SK-N-SH (cell line): ENCODE measurements around the gene NTN5. TPM values are rescaled to one million over a fixed set of nuclear protein-coding genes. Genes with fewer than 3 reads are reported as not detected.

Source experiments
- CTCF ChIA-PET: fragments of 300-600, 350-600 bp; formaldehyde crosslinking; extraction: SDS; loops from one replicate; lab custom pipeline; 2021; lab: Yijun Ruan, JAX
- POLR2A ChIA-PET: fragments of 350-600 bp; sonication (Branson Sonifier 250); formaldehyde crosslinking; extraction: SDS; loops from one replicate; lab custom pipeline; 2020; ENCODE audit warnings: antibody characterized with exemption, inconsistent platforms; lab: Yijun Ruan, JAX
- DNase-seq: peaks from one replicate; pipeline ENCODE4 v3.0.0; 2012
- H2AFZ ChIP-seq: fragments of 200-600 bp; sonication (generic); 2 replicates; pipeline ENCODE4 v1.8.1; 2016; ENCODE audit warnings: antibody characterized with exemption, mild to moderate bottlenecking, low read depth
- H3F3A ChIP-seq: fragments of 200-600 bp; sonication (generic); replicated peaks from 2 replicates; pipeline ENCODE3; 2016; ENCODE audit warnings: antibody characterized with exemption, mild to moderate bottlenecking; ENCODE audit not compliant: insufficient read depth
- H3K27ac ChIP-seq, 2 experiments: fragments of 200-500 bp in 1 of 2; fragments of 200-600 bp in 1 of 2; sonication (Bioruptor generic) in 1 of 2; sonication (generic), shearing (Covaris generic) in 1 of 2; 2 replicates each; pipeline versions ENCODE4 v1.5.1 to v1.6.1; 2014 to 2016; ENCODE audit warnings: low read depth in 2 of 2, inconsistent platforms in 1 of 2, low read length in 1 of 2, mild to moderate bottlenecking in 1 of 2, mixed read lengths in 1 of 2
- H3K27me3 ChIP-seq: fragments of 200-600 bp; sonication (generic), shearing (Covaris generic); 2 replicates; pipeline ENCODE4 v1.6.1; 2016; ENCODE audit warnings: mixed run types; ENCODE audit not compliant: insufficient read depth
- H3K36me3 ChIP-seq, 2 experiments: fragments of 200-500 bp in 1 of 2; fragments of 200-600 bp in 1 of 2; sonication (Bioruptor generic) in 1 of 2; sonication (generic) in 1 of 2; replicated peaks in 1 of 2; 2 replicates each; pipeline versions ENCODE3 to v1.5.1; 2014 to 2016; ENCODE audit warnings: low read length in 1 of 2, mild to moderate bottlenecking in 1 of 2; ENCODE audit not compliant: insufficient read depth in 2 of 2, control insufficient read depth in 1 of 2
- H3K4me1 ChIP-seq, 2 experiments: fragments of 200-500 bp in 1 of 2; fragments of 200-600 bp in 1 of 2; sonication (Bioruptor generic) in 1 of 2; sonication (generic), shearing (Covaris generic) in 1 of 2; 2 replicates each; pipeline versions ENCODE4 v1.5.1 to v1.6.1; 2014 to 2016; ENCODE audit warnings: low read depth in 1 of 2, low read length in 1 of 2, mixed run types in 1 of 2; ENCODE audit not compliant: insufficient read depth in 2 of 2, control insufficient read depth in 1 of 2
- H3K4me2 ChIP-seq: fragments of 200-600 bp; sonication (generic), shearing (Covaris generic); 2 replicates; pipeline ENCODE4 v1.6.1; 2017; ENCODE audit warnings: mixed run types
- H3K4me3 ChIP-seq, 2 experiments: fragments of 200-500 bp in 1 of 2; fragments of 200-600 bp in 1 of 2; sonication (Bioruptor generic) in 1 of 2; sonication (generic), shearing (Covaris generic) in 1 of 2; 2 replicates each; pipeline versions ENCODE4 v1.5.1 to v1.8.1; 2014 to 2016; ENCODE audit warnings: low read depth in 2 of 2, inconsistent platforms in 1 of 2, low read length in 1 of 2, mild to moderate bottlenecking in 1 of 2, mixed read lengths in 1 of 2, moderate library complexity in 1 of 2
- H3K79me2 ChIP-seq: fragments of 200-600 bp; sonication (generic); 2 replicates; pipeline ENCODE4 v1.8.1; 2017; ENCODE audit warnings: mild to moderate bottlenecking; ENCODE audit not compliant: insufficient read depth
- H3K9ac ChIP-seq: fragments of 200-600 bp; sonication (generic); 2 replicates; pipeline ENCODE4 v1.6.1; 2017; ENCODE audit warnings: mixed run types
- H3K9me2 ChIP-seq: fragments of 200-600 bp; sonication (generic); 2 replicates; pipeline ENCODE4 v1.6.1; 2017; ENCODE audit warnings: mixed run types
- H3K9me3 ChIP-seq: fragments of 200-600 bp; sonication (generic); 2 replicates; pipeline ENCODE4 v1.6.1; 2017; ENCODE audit warnings: mixed run types, mild to moderate bottlenecking, moderate library complexity
- H4K20me1 ChIP-seq: fragments of 200-600 bp; sonication (generic); 2 replicates; pipeline ENCODE4 v1.6.1; 2017; ENCODE audit warnings: mild to moderate bottlenecking, mixed run types; ENCODE audit not compliant: insufficient read depth
- ELF1 ChIP-seq: IDR thresholded peaks from 2 replicates; pipeline ENCODE4 v1.4.0; 2012
- EP300 ChIP-seq, 2 experiments: IDR thresholded peaks; 2 replicates each; pipeline versions ENCODE4 v1.4.0 to v1.6.1; 2012; ENCODE audit warnings: borderline replicate concordance in 1 of 2, low read depth in 1 of 2, low read length in 1 of 2
- GATA2 ChIP-seq: sonication (generic); formaldehyde crosslinking; IDR thresholded peaks from 2 replicates; pipeline ENCODE4 v1.5.0; 2020; ENCODE audit warnings: mild to moderate bottlenecking, missing genetic modification reagents
- MXI1 ChIP-seq: IDR thresholded peaks from 2 replicates; pipeline ENCODE4 v1.6.1; 2012; ENCODE audit warnings: mild to moderate bottlenecking, low read depth, low read length, improper control_type of control experiment
- RFX5 ChIP-seq: IDR thresholded peaks from 2 replicates; pipeline ENCODE4 v1.6.1; 2012; ENCODE audit warnings: mild to moderate bottlenecking, improper control_type of control experiment, low read length
- SMC3 ChIP-seq: IDR thresholded peaks from 2 replicates; pipeline ENCODE4 v1.6.1; 2012; ENCODE audit warnings: low read depth, low read length, improper control_type of control experiment
- TCF12 ChIP-seq: IDR thresholded peaks from 2 replicates; pipeline ENCODE4 v1.4.0; 2012
- WGBS: methylation state at CpG from one replicate; pipeline ENCODE4 v1.1.6; 2017; ENCODE audit warnings: low lambda C conversion rate; 5-methylcytosine and 5-hydroxymethylcytosine counted together
- polyA plus RNA-seq, 3 experiments: library from polyadenylated mRNA; depleted of rRNA; stranded (reverse); fragments of >200 nt; gene quantifications; 2 replicates each; pipeline ENCODE4 v1.2.3, GENCODE V29; 2012
- TF ChIP-seq, protein P1 (sequence below): IDR thresholded peaks from 2 replicates; pipeline ENCODE4 v1.4.0; 2012; ENCODE audit warnings: low read depth

Gene NTN5
- polyA plus RNA-seq, 1 of the 3 experiments (the other 2 are of a cell fraction) = 0.74 TPM

GRCh38 chr19:48716562-48717291, 43.9 kb upstream of the NTN5 start (continued):
- TF ChIP-seq MXI1 = peak; percentile 55; the same call in 1 of the 2 replicates
- TF ChIP-seq, all 33 proteins: peak for 7

DNA sequence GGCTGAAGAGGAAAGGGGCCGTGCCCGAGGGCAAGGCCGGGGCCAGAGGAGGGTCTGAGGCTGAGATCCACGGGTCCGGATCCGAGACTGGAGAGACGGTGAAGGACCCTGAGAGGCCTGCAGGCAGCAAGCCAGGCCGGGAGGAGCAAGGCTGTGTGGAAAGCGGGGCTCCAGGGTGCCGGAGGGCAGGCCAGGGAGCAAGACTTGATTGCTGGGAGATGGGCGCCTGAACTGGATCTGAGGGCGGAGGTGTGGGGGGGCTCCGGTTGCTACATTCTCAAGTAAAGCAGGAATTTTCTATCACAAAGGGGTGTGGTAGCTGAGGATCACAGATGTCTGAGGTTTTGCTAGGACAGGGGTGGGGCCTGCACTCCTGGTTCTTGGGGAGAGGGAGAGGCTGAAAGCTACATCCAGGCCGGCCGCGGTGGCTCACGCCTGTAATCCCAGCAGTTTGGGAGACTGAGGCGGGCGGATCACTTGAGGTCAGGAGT, 42.9 kb upstream of the NTN5 start:
- Histone ChIP-seq H3K27ac (peak overlapping the region in 1 of 2 experiments; percentile 85; a peak in 1 of 4 replicates), H3K36me3 (no peaks in the 10 kb centered on the region), H3K9me3 (no peaks in the 10 kb centered on the region), H2AFZ (no peak overlapping the region), H3K4me1 (peaks cover 8 to 34% of the 10 kb centered on the region in 2 experiments; a peak in 2 of 4 replicates), H3K9ac (no peak overlapping the region), H3K79me2 (peaks cover 17% of the 10 kb centered on the region), H3F3A (peaks cover 4% of the 10 kb centered on the region), H3K4me2 (peak overlapping the region; percentile 95; the same call in 1 of the 2 replicates), H3K27me3 (no peaks in the 10 kb centered on the region), H4K20me1 (no peaks in the 10 kb centered on the region), H3K9me2 (no peaks in the 10 kb centered on the region), H3K4me3 (no peak overlapping the region; a peak in 1 of 4 replicates)
- POLR2A ChIA-PET = interaction anchor here (1.0 to 2.4 kb wide), 2 partner anchors 18 to 23 kb away, joined by 3 to 11 read pairs; no protein-coding TSS in a partner anchor
- TF ChIP-seq RFX5 (no peak), EP300 (IDR thresholded peaks at IDR 0.05; ENCODE audit: borderline replicate concordance in 1 of 2, low read depth in 1 of 2, low read length in 1 of 2) (no peak), SMC3 (no peak), GATA2 (CRISPR knock-in tag) (no peak)
- TF ChIP-seq, protein P1, sequence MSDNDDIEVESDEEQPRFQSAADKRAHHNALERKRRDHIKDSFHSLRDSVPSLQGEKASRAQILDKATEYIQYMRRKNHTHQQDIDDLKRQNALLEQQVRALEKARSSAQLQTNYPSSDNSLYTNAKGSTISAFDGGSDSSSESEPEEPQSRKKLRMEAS = no peak
- no peak for DNase-seq
- 89% methylated on average over 18 of the region's 19 CpGs for WGBS
- CTCF ChIA-PET = interaction anchor here (1.4 to 4.5 kb wide), 5 partner anchors 23 to 73 kb away, joined by 4 to 30 read pairs (median 7); partner anchors contain the start of gene CA11

- no peaks in the 10 kb centered on the region for H3K9me3 ChIP-seq
- no peaks in the 10 kb centered on the region for H4K20me1 ChIP-seq
- peak overlapping the region; percentile 81; the same call in 1 of the 2 replicates for H2AFZ ChIP-seq
- ChIA-PET POLR2A (interaction anchor here (0.6 kb wide), 1 partner anchor 158 kb away, joined by 3 read pairs; no protein-coding TSS in a partner anchor), CTCF (interaction anchor here (1.4 to 4.5 kb wide), 5 partner anchors 24 to 72 kb away, joined by 4 to 30 read pairs (median 9); partner anchors contain the start of gene CA11)
- 68% methylated on average over 23 of the region's 26 CpGs for WGBS
- TF ChIP-seq ELF1 (no peak), TCF12 (no peak)
- H3K9ac ChIP-seq = peak overlapping the region; percentile 82
- no peaks in the 10 kb centered on the region for H3K36me3 ChIP-seq
- H3F3A ChIP-seq = peaks cover 4% of the 10 kb centered on the region
- H3K9me2 ChIP-seq = no peaks in the 10 kb centered on the region
- H3K4me2 ChIP-seq = peak overlapping the region; percentile 95
- H3K4me1 ChIP-seq = peaks cover 8 to 30% of the 10 kb centered on the region in 2 experiments; a peak in 2 of 4 replicates
- peak overlapping the region; percentile 55 to 78 for H3K4me3 ChIP-seq
- H3K27me3 ChIP-seq = no peaks in the 10 kb centered on the region
- peaks cover 17% of the 10 kb centered on the region for H3K79me2 ChIP-seq
- DNase-seq = no peak
- H3K27ac ChIP-seq = peak overlapping the region; percentile 77 to 85
Measured at GRCh38 chr19:48714759-48715675, 42.2 kb upstream of the NTN5 start.
